H1 (cell line): ENCODE data around the gene CRYGB. TPM values are rescaled to one million over a fixed set of nuclear protein-coding genes. Genes with fewer than 3 reads are reported as not detected.
A peak's percentile ranks its signal among the peaks of the same experiment; 100 is the strongest.

Experiments
- CTCF ChIA-PET: fragments of 300-600 bp; sonication (Branson Sonifier 250); formaldehyde crosslinking; loops from one replicate; lab custom pipeline; 2021; ENCODE audit not compliant: partially characterized antibody; lab: Charles Lee
- POLR2A ChIA-PET: fragments of 300-600 bp; sonication (Branson Sonifier 250); formaldehyde crosslinking; loops from one replicate; lab custom pipeline; 2021; ENCODE audit warnings: inconsistent platforms; ENCODE audit not compliant: partially characterized antibody; lab: Charles Lee
- DNase-seq, 2 experiments: peaks; one replicate each; pipeline versions ENCODE4 v3.0.0 to v3.0.0-alpha.2; 2010 to 2022; ENCODE audit warnings: low spot score in 2 of 2, low read depth in 1 of 2, mixed read lengths in 1 of 2
- FAIRE-seq: peaks from 2 replicates; lab custom pipeline; 2011; peaks lifted over from hg19 to GRCh38; lab: Jason Lieb, UNC
- H2AFZ ChIP-seq: 2 replicates; pipeline ENCODE4 v1.8.1; 2012; ENCODE audit warnings: low read length, inconsistent platforms
- H2AK5ac ChIP-seq: 2 replicates; pipeline ENCODE4 v1.6.1; 2013; ENCODE audit warnings: low read depth, low read length
- H2BK120ac ChIP-seq: replicated peaks from 2 replicates; pipeline ENCODE3; 2013; ENCODE audit warnings: low read depth, low read length, inconsistent platforms
- H2BK12ac ChIP-seq: 2 replicates; pipeline ENCODE4 v1.6.1; 2013; ENCODE audit warnings: low read depth, low read length
- H2BK15ac ChIP-seq: 2 replicates; pipeline ENCODE4 v1.6.1; 2013; ENCODE audit warnings: low read length
- H2BK20ac ChIP-seq: 2 replicates; pipeline ENCODE4 v1.6.1; 2013; ENCODE audit warnings: low read length
- H2BK5ac ChIP-seq: 2 replicates; pipeline ENCODE4 v1.6.1; 2013; ENCODE audit warnings: low read depth, low read length
- H3K14ac ChIP-seq: 2 replicates; pipeline ENCODE4 v1.6.1; 2013; ENCODE audit warnings: inconsistent platforms; ENCODE audit not compliant: insufficient read length
- H3K18ac ChIP-seq: 2 replicates; pipeline ENCODE4 v1.6.1; 2013; ENCODE audit warnings: low read length; ENCODE audit errors: extremely low read depth
- H3K23ac ChIP-seq: 2 replicates; pipeline ENCODE4 v1.6.1; 2013; ENCODE audit warnings: inconsistent platforms; ENCODE audit not compliant: insufficient read length
- H3K23me2 ChIP-seq: 2 replicates; pipeline ENCODE4 v1.6.1; 2013; ENCODE audit warnings: low read depth, low read length
- H3K27ac ChIP-seq: 2 replicates; pipeline ENCODE4 v1.6.1; 2011; ENCODE audit warnings: low read depth, low read length, inconsistent platforms
- H3K27me3 ChIP-seq, 4 experiments: replicated peaks in 1 of 4; 1 replicate in 1 of 4; 2 replicates in 3 of 4; pipeline versions ENCODE4 v1.6.1 to v1.8.1; 2011 to 2013; ENCODE audit warnings: low read length in 3 of 4, mild to moderate bottlenecking in 3 of 4, inconsistent platforms in 2 of 4, mixed read lengths in 2 of 4, moderate library complexity in 1 of 4; ENCODE audit not compliant: control insufficient read depth in 3 of 4, insufficient read depth in 3 of 4; ENCODE audit errors: extremely low read depth in 1 of 4
- H3K36me3 ChIP-seq, 4 experiments: 2 replicates each; pipeline versions ENCODE4 v1.6.1 to v1.8.1; 2011 to 2013; ENCODE audit warnings: mild to moderate bottlenecking in 4 of 4, low read length in 3 of 4, moderate library complexity in 2 of 4, control low read depth in 1 of 4, inconsistent platforms in 1 of 4; ENCODE audit not compliant: insufficient read depth in 4 of 4, control insufficient read depth in 2 of 4
- H3K4ac ChIP-seq: replicated peaks from 2 replicates; pipeline ENCODE3; 2013; ENCODE audit warnings: low read length, low read depth, mixed read lengths, inconsistent platforms; ENCODE audit not compliant: insufficient read length
- H3K4me1 ChIP-seq, 4 experiments: replicated peaks in 1 of 4; 1 replicate in 1 of 4; 2 replicates in 3 of 4; pipeline versions ENCODE4 v1.6.1 to v1.8.1; 2011 to 2013; ENCODE audit warnings: low read length in 3 of 4, inconsistent platforms in 2 of 4, mixed read lengths in 1 of 4; ENCODE audit not compliant: insufficient read depth in 4 of 4, control insufficient read depth in 3 of 4
- H3K4me2 ChIP-seq, 2 experiments: 2 replicates each; pipeline versions ENCODE4 v1.6.1 to v1.8.1; 2011 to 2013; ENCODE audit warnings: low read depth in 2 of 2, low read length in 2 of 2, control low read depth in 1 of 2, inconsistent platforms in 1 of 2, mild to moderate bottlenecking in 1 of 2; ENCODE audit not compliant: insufficient read depth in 1 of 2
- H3K4me3 ChIP-seq, 4 experiments: fragments of 200-600, 300-600 bp in 1 of 4; sonication (generic), shearing (Covaris generic), sonication (Bioruptor Twin) in 1 of 4; 2 replicates each; pipeline versions ENCODE4 v1.5.1 to v1.8.1; 2011 to 2016; ENCODE audit warnings: low read length in 4 of 4, low read depth in 3 of 4, control low read depth in 2 of 4, inconsistent platforms in 2 of 4, mild to moderate bottlenecking in 2 of 4, mixed read lengths in 1 of 4, moderate library complexity in 1 of 4; ENCODE audit not compliant: insufficient read depth in 2 of 4; ENCODE audit errors: extremely low read depth in 1 of 4
- H3K56ac ChIP-seq: replicated peaks from 2 replicates; pipeline ENCODE3; 2013; ENCODE audit warnings: low read depth, mild to moderate bottlenecking, mixed read lengths, low read length, inconsistent platforms; ENCODE audit not compliant: insufficient read length
- H3K79me1 ChIP-seq: 2 replicates; pipeline ENCODE4 v1.6.1; 2013; ENCODE audit warnings: low read depth, low read length, control low read depth
- H3K79me2 ChIP-seq, 2 experiments: 2 replicates each; pipeline versions ENCODE4 v1.6.1 to v1.8.1; 2012 to 2013; ENCODE audit warnings: low read length in 2 of 2, mild to moderate bottlenecking in 2 of 2, inconsistent platforms in 1 of 2; ENCODE audit not compliant: insufficient read depth in 2 of 2, control insufficient read depth in 1 of 2
- H3K9ac ChIP-seq, 4 experiments: replicated peaks in 1 of 4; 1 replicate in 1 of 4; 2 replicates in 3 of 4; pipeline versions ENCODE4 v1.6.1 to v1.8.1; 2011 to 2013; ENCODE audit warnings: low read depth in 3 of 4, low read length in 3 of 4, control low read depth in 2 of 4, mild to moderate bottlenecking in 2 of 4, moderate library complexity in 2 of 4, inconsistent platforms in 1 of 4; ENCODE audit errors: extremely low read depth in 1 of 4
- H3K9me3 ChIP-seq, 2 experiments: 2 replicates each; pipeline versions ENCODE4 v1.6.1 to v1.8.1; 2012 to 2013; ENCODE audit warnings: mild to moderate bottlenecking in 2 of 2, moderate library complexity in 2 of 2, control low read depth in 1 of 2, inconsistent platforms in 1 of 2, low read depth in 1 of 2, low read length in 1 of 2, mixed read lengths in 1 of 2; ENCODE audit not compliant: insufficient read depth in 2 of 2
- H4K20me1 ChIP-seq, 2 experiments: replicated peaks in 1 of 2; 2 replicates each; pipeline versions ENCODE3 to v1.8.1; 2011 to 2013; ENCODE audit warnings: inconsistent platforms in 2 of 2, low read length in 2 of 2, mild to moderate bottlenecking in 1 of 2; ENCODE audit not compliant: insufficient read depth in 2 of 2, control insufficient read depth in 1 of 2
- H4K5ac ChIP-seq: 2 replicates; pipeline ENCODE4 v1.6.1; 2013; ENCODE audit warnings: low read length, low read depth, mixed read lengths, inconsistent platforms; ENCODE audit not compliant: insufficient read length
- H4K8ac ChIP-seq: 2 replicates; pipeline ENCODE4 v1.8.0; 2013; ENCODE audit warnings: mild to moderate bottlenecking, moderate library complexity, low read length, inconsistent platforms; ENCODE audit not compliant: insufficient read depth; ENCODE audit errors: extremely low read depth
- H4K91ac ChIP-seq: replicated peaks from 2 replicates; pipeline ENCODE3; 2013; ENCODE audit warnings: low read length, mixed read lengths, inconsistent platforms; ENCODE audit not compliant: insufficient read length
- BACH1 ChIP-seq: IDR thresholded peaks from 2 replicates; pipeline ENCODE4 v1.6.1; 2012; ENCODE audit warnings: low read length, improper control_type of control experiment
- BCL11A ChIP-seq, 2 experiments: IDR thresholded peaks; one replicate each; pipeline ENCODE4 v1.6.1; 2011; ENCODE audit warnings: low read depth in 2 of 2, low read length in 2 of 2, mild to moderate bottlenecking in 2 of 2
- CTCF ChIP-seq, 3 experiments: IDR thresholded peaks; 1 replicate in 2 of 3; 2 replicates in 1 of 3; pipeline versions ENCODE4 v1.5.1 to v1.6.1; 2011; ENCODE audit warnings: low read length in 3 of 3, mild to moderate bottlenecking in 3 of 3, inconsistent platforms in 2 of 3, low read depth in 1 of 3, moderate library complexity in 1 of 3; ENCODE audit not compliant: insufficient read depth in 1 of 3; ENCODE audit errors: control extremely low read depth in 1 of 3
- HDAC2 ChIP-seq, 2 experiments: fragments of 300-600 bp in 1 of 2; sonication (generic) in 1 of 2; IDR thresholded peaks; 2 replicates each; pipeline ENCODE4 v1.6.1; 2011 to 2012; ENCODE audit warnings: low read depth in 2 of 2, low read length in 2 of 2, mild to moderate bottlenecking in 2 of 2, moderate library complexity in 2 of 2, borderline replicate concordance in 1 of 2, inconsistent platforms in 1 of 2
- JUN ChIP-seq: IDR thresholded peaks from 2 replicates; pipeline ENCODE4 v1.6.1; 2011; ENCODE audit warnings: low read depth, mild to moderate bottlenecking, improper control_type of control experiment, low read length
- TAF1 ChIP-seq: IDR thresholded peaks from 2 replicates; pipeline ENCODE4 v1.6.1; 2011; ENCODE audit warnings: mild to moderate bottlenecking, low read depth, low read length
- TEAD4 ChIP-seq: IDR thresholded peaks from 2 replicates; pipeline ENCODE4 v1.6.1; 2012; ENCODE audit warnings: low read depth, low read length, inconsistent platforms, mixed read lengths
- WGBS, 2 experiments: shearing (Covaris generic) in 1 of 2; methylation state at CpG; one replicate each; pipeline versions ENCODE4 v1.1.6 to v1.1.7; 2013 to 2015; ENCODE audit warnings: low lambda C conversion rate in 2 of 2, mixed read lengths in 2 of 2, inconsistent platforms in 1 of 2, low coverage in 1 of 2, missing lambda C conversion rate in 1 of 2; ENCODE audit not compliant: insufficient replicate concordance in 2 of 2, insufficient coverage in 1 of 2, insufficient read length in 1 of 2; ENCODE audit errors: extremely low coverage in 1 of 2, missing lambda C conversion rate in 1 of 2; 5-methylcytosine and 5-hydroxymethylcytosine counted together
- polyA plus RNA-seq, 7 experiments: library from polyadenylated mRNA; depleted of rRNA in 3 of 7; stranded (reverse) in 5 of 7; unstranded in 2 of 7; fragments of >200 nt in 5 of 7; fragments of 200-250 nt in 2 of 7; gene quantifications; 1 replicate in 5 of 7; 2 replicates in 1 of 7; 4 replicates in 1 of 7; pipeline versions ENCODE4 v1.2.1 to v1.2.3, GENCODE V29; 2011 to 2013; ENCODE audit warnings: missing spikeins in 2 of 7, mixed read lengths in 2 of 7
- total RNA-seq: library from RNA; stranded (reverse); fragmentation: NEBNext Ultra II Directional; extraction: Animal tissue kit (Norgen Biotek cat#: 25700); gene quantifications from 2 replicates; pipeline ENCODE4 v1.2.1, GENCODE V29; 2021

Gene CRYGB
- total and polyA plus RNA-seq, 2 of the 8 experiments (the other 6 are each of a cell fraction or from before 2014, with no cell fraction given): 0.38 TPM; not detected in 1

GRCh38 chr2:208098267-208098666 is 47.7 kb downstream of the CRYGB start:
- FAIRE-seq (no peak), DNase-seq (peak in 1 of 2 experiments; percentile 23)
- no peak overlapping the region for H3K23ac ChIP-seq
- H3K56ac ChIP-seq: no peak overlapping the region
- no peak overlapping the region for H3K4me3 ChIP-seq
- no peak overlapping the region for H2AFZ ChIP-seq
- H3K4ac ChIP-seq: no peak overlapping the region
- ChIA-PET POLR2A (no interaction called here), CTCF (interaction anchor here (1.3 kb wide), 2 partner anchors 59 to 156 kb away, joined by 3 to 5 read pairs; partner anchors contain the start of gene IDH1)
- no peaks in the 10 kb centered on the region for H3K23me2 ChIP-seq
- H2BK120ac ChIP-seq: no peak overlapping the region
- no peaks in the 10 kb centered on the region for H3K79me2 ChIP-seq
- no peak overlapping the region for H2AK5ac ChIP-seq
- no peak overlapping the region for H2BK12ac ChIP-seq
- no peak overlapping the region for H4K5ac ChIP-seq
- H3K27ac ChIP-seq: no peak overlapping the region
- H3K4me2 ChIP-seq: no peak overlapping the region
- H4K20me1 ChIP-seq: no peaks in the 10 kb centered on the region
- no peak overlapping the region for H2BK5ac ChIP-seq
- no peak overlapping the region for H3K18ac ChIP-seq
- no peak overlapping the region for H2BK20ac ChIP-seq
- H4K8ac ChIP-seq: no peak overlapping the region
- WGBS, 2 experiments: 59% methylated on average over 2 of the region's 2 CpGs; no CpG with 5 or more reads in 1 of the 2 experiments
- no peaks in the 10 kb centered on the region for H3K9me3 ChIP-seq
- H3K27me3 ChIP-seq: no peaks in the 10 kb centered on the region
- H2BK15ac ChIP-seq: no peak overlapping the region
- H3K4me1 ChIP-seq: no peaks in the 10 kb centered on the region
- H3K36me3 ChIP-seq: no peaks in the 10 kb centered on the region
- no peak overlapping the region for H4K91ac ChIP-seq
- no peak overlapping the region for H3K9ac ChIP-seq
- H3K79me1 ChIP-seq: no peaks in the 10 kb centered on the region
- H3K14ac ChIP-seq: no peak overlapping the region
- TF ChIP-seq BACH1 (no peak), JUN (no peak), CTCF (IDR thresholded peaks at IDR 0.05; ENCODE audit: control extremely low read depth in 1 of 3, insufficient read depth in 1 of 3, low read depth in 1 of 3, low read length in 3 of 3) (no peak), HDAC2 (IDR thresholded peaks at IDR 0.05; ENCODE audit: borderline replicate concordance in 1 of 2, low read depth in 2 of 2, low read length in 2 of 2) (no peak), BCL11A (IDR thresholded peaks at IDR 0.05; ENCODE audit: low read depth in 2 of 2, low read length in 2 of 2) (no peak), TAF1 (no peak), TEAD4 (no peak)
